Measurements from ENCODE around the gene IFNAR1.

IFNAR1 gene

GRCh38 chr21:33302055-33302454 is 22.7 kb upstream of the IFNAR1 start:
- peak overlapping the region; percentile 44 for H3K27ac ChIP-seq

DNA sequence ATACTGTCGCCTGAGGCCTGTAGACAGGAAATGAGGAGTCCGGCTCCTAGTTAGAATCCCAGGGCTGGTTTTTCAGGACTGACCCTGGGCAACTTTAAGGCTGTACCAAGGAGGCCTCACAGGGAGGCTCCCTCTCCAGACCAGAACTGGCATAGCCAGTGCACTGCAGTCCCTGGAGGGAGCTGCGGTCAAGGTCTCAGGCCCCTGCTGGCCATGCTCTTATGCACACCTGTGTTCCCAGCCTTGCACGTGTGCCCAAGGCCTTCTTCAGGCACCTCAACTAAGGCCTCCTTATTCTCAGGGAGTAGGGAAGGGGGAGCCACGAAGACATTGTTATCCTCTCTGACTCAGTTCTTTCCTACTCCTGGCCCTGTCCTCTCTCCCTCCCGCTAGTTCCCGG is 22.0 kb upstream of the IFNAR1 start:
- TF ChIP-seq, protein P1, sequence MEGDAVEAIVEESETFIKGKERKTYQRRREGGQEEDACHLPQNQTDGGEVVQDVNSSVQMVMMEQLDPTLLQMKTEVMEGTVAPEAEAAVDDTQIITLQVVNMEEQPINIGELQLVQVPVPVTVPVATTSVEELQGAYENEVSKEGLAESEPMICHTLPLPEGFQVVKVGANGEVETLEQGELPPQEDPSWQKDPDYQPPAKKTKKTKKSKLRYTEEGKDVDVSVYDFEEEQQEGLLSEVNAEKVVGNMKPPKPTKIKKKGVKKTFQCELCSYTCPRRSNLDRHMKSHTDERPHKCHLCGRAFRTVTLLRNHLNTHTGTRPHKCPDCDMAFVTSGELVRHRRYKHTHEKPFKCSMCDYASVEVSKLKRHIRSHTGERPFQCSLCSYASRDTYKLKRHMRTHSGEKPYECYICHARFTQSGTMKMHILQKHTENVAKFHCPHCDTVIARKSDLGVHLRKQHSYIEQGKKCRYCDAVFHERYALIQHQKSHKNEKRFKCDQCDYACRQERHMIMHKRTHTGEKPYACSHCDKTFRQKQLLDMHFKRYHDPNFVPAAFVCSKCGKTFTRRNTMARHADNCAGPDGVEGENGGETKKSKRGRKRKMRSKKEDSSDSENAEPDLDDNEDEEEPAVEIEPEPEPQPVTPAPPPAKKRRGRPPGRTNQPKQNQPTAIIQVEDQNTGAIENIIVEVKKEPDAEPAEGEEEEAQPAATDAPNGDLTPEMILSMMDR (IDR thresholded peaks at IDR 0.05), result no peak
- Histone ChIP-seq H3K36me3 (ENCODE audit: control insufficient read depth, insufficient read depth, low read length) (no peaks in the 10 kb centered on the region), H2AFZ (no peak overlapping the region), H3K27me3 (ENCODE audit: control insufficient read depth, insufficient read depth, low read length) (no peaks in the 10 kb centered on the region), H3K4me1 (no peaks in the 10 kb centered on the region), H3K9ac (no peak overlapping the region), H3K9me3 (ENCODE audit: control insufficient read depth, low read length) (no peaks in the 10 kb centered on the region), H3K79me2 (no peaks in the 10 kb centered on the region), H3K4me2 (ENCODE audit: low read length) (no peak overlapping the region), H3K27ac (no peak overlapping the region), H3K4me3 (ENCODE audit: low read depth, low read length) (no peak overlapping the region)

More at GRCh38 chr21:33302055-33302454, 22.7 kb upstream of the IFNAR1 start:
- no peak overlapping the region for H3K4me2 ChIP-seq (ENCODE audit: low read length)
- no peaks in the 10 kb centered on the region for H3K4me1 ChIP-seq
- no peaks in the 10 kb centered on the region for H3K79me2 ChIP-seq
- TF ChIP-seq, protein P1 (IDR thresholded peaks at IDR 0.05), result no peak
- H3K9me3 ChIP-seq (ENCODE audit: control insufficient read depth, low read length), result no peaks in the 10 kb centered on the region
- H3K4me3 ChIP-seq (ENCODE audit: low read depth, low read length), result no peak overlapping the region
- no peak overlapping the region for H3K9ac ChIP-seq
- no peaks in the 10 kb centered on the region for H3K27me3 ChIP-seq (ENCODE audit: control insufficient read depth, insufficient read depth, low read length)
- H2AFZ ChIP-seq, result no peak overlapping the region
- no peaks in the 10 kb centered on the region for H3K36me3 ChIP-seq (ENCODE audit: control insufficient read depth, insufficient read depth, low read length)

GRCh38 chr21:33305344-33305671 is 19.5 kb upstream of the IFNAR1 start:
- Histone ChIP-seq H3K27me3 (ENCODE audit: control insufficient read depth, insufficient read depth, low read length) (no peaks in the 10 kb centered on the region), H3K4me3 (ENCODE audit: low read depth, low read length) (no peak overlapping the region), H2AFZ (no peak overlapping the region), H3K79me2 (no peaks in the 10 kb centered on the region), H3K9me3 (ENCODE audit: control insufficient read depth, low read length) (no peaks in the 10 kb centered on the region), H3K4me2 (ENCODE audit: low read length) (no peak overlapping the region), H3K9ac (no peak overlapping the region), H3K27ac (no peak overlapping the region), H3K36me3 (ENCODE audit: control insufficient read depth, insufficient read depth, low read length) (no peaks in the 10 kb centered on the region), H3K4me1 (no peaks in the 10 kb centered on the region)
- TF ChIP-seq, protein P1 (IDR thresholded peaks at IDR 0.05), result no peak

- Histone ChIP-seq H3K9ac (no peak overlapping the region), H2AFZ (no peak overlapping the region), H3K4me2 (ENCODE audit: low read length) (no peak overlapping the region), H3K36me3 (ENCODE audit: control insufficient read depth, insufficient read depth, low read length) (no peaks in the 10 kb centered on the region), H3K4me1 (no peaks in the 10 kb centered on the region), H3K9me3 (ENCODE audit: control insufficient read depth, low read length) (no peaks in the 10 kb centered on the region), H3K27ac (no peak overlapping the region), H3K79me2 (no peaks in the 10 kb centered on the region), H3K4me3 (ENCODE audit: low read depth, low read length) (no peak overlapping the region), H3K27me3 (ENCODE audit: control insufficient read depth, insufficient read depth, low read length) (no peaks in the 10 kb centered on the region)
- TF ChIP-seq, protein P1 (IDR thresholded peaks at IDR 0.05), result no peak
Observed at GRCh38 chr21:33305938-33306337, 18.8 kb upstream of the IFNAR1 start.

GRCh38 chr21:33308586-33309490 is 15.9 kb upstream of the IFNAR1 start:
- Histone ChIP-seq H3K27me3 (ENCODE audit: control insufficient read depth, insufficient read depth, low read length) (no peaks in the 10 kb centered on the region), H3K79me2 (no peaks in the 10 kb centered on the region), H3K9me3 (ENCODE audit: control insufficient read depth, low read length) (no peaks in the 10 kb centered on the region), H3K4me2 (ENCODE audit: low read length) (no peak overlapping the region), H2AFZ (no peak overlapping the region), H3K9ac (no peak overlapping the region), H3K4me1 (no peaks in the 10 kb centered on the region), H3K36me3 (ENCODE audit: control insufficient read depth, insufficient read depth, low read length) (no peaks in the 10 kb centered on the region), H3K4me3 (ENCODE audit: low read depth, low read length) (no peak overlapping the region), H3K27ac (no peak overlapping the region)
- TF ChIP-seq, protein P1 (IDR thresholded peaks at IDR 0.05), result no peak

Data from parathyroid adenoma (tissue), 2 donors.